ENCODE data around the gene BRME1. TPM values are rescaled to one million over a fixed set of nuclear protein-coding genes. Genes with fewer than 3 reads are reported as not detected.
"Not testable (repeated sequence)": the region's sequence is repeated elsewhere in the genome, so short reads cannot be mapped to it uniquely, and the experiment has no call there.

Gene BRME1
- total RNA-seq, 1 experiment from 2014 or later, result 5.5 TPM

- in situ Hi-C loops (cut with HindIII; ENCODE audit: low pct_unique_long_range_greater_than_20kb, low sequenced_read_pairs), result no loop called here
- DNase-seq (ENCODE audit: low read depth), result no peak
Measured at GRCh38 chr19:13860679-13861391, 45.1 kb downstream of the BRME1 start.

GRCh38 chr19:13859361-13859880 is 46.5 kb downstream of the BRME1 start:
- peak; percentile 48 for DNase-seq (ENCODE audit: low read depth)
- in situ Hi-C loops (cut with HindIII; ENCODE audit: low pct_unique_long_range_greater_than_20kb, low sequenced_read_pairs), result no loop called here

GRCh38 chr19:13856497-13856896 is 49.4 kb downstream of the BRME1 start:
- in situ Hi-C loops (cut with HindIII; ENCODE audit: low pct_unique_long_range_greater_than_20kb, low sequenced_read_pairs), result no loop called here
- DNase-seq (ENCODE audit: low read depth), result no peak

GRCh38 chr19:13852171-13852707 is 53.7 kb downstream of the BRME1 start:
- in situ Hi-C loops (cut with HindIII; ENCODE audit: low pct_unique_long_range_greater_than_20kb, low sequenced_read_pairs); DNase-seq (ENCODE audit: low read depth): not testable (repeated sequence)

- DNase-seq (ENCODE audit: low read depth); in situ Hi-C loops (cut with HindIII; ENCODE audit: low pct_unique_long_range_greater_than_20kb, low sequenced_read_pairs): not testable (repeated sequence)
Measured at GRCh38 chr19:13851734-13852114, 54.2 kb downstream of the BRME1 start.

- DNase-seq (ENCODE audit: low read depth), result peak; percentile 99
- in situ Hi-C loops (cut with HindIII; ENCODE audit: low pct_unique_long_range_greater_than_20kb, low sequenced_read_pairs), result no loop called here
Measured at GRCh38 chr19:13850910-13851733, 54.8 kb downstream of the BRME1 start.

GRCh38 chr19:13849991-13850909 is 55.7 kb downstream of the BRME1 start:
- peak; percentile 81 for DNase-seq (ENCODE audit: low read depth)
- in situ Hi-C loops (cut with HindIII; ENCODE audit: low pct_unique_long_range_greater_than_20kb, low sequenced_read_pairs), result no loop called here

GRCh38 chr19:13848798-13849676 is 56.9 kb downstream of the BRME1 start:
- peak; percentile 56 for DNase-seq (ENCODE audit: low read depth)
- in situ Hi-C loops (cut with HindIII; ENCODE audit: low pct_unique_long_range_greater_than_20kb, low sequenced_read_pairs), result no loop called here

GRCh38 chr19:13848340-13848677 is 57.6 kb downstream of the BRME1 start:
- in situ Hi-C loops (cut with HindIII; ENCODE audit: low pct_unique_long_range_greater_than_20kb, low sequenced_read_pairs), result no loop called here

GRCh38 chr19:13847407-13848339 is 58.2 kb downstream of the BRME1 start:
- in situ Hi-C loops (cut with HindIII; ENCODE audit: low pct_unique_long_range_greater_than_20kb, low sequenced_read_pairs), result no loop called here
- peak; percentile 99 for DNase-seq (ENCODE audit: low read depth)

More at GRCh38 chr19:13848340-13848677, 57.6 kb downstream of the BRME1 start:
- DNase-seq (ENCODE audit: low read depth), result no peak

GRCh38 chr19:13846557-13847406 is 59.1 kb downstream of the BRME1 start:
- in situ Hi-C loops (cut with HindIII; ENCODE audit: low pct_unique_long_range_greater_than_20kb, low sequenced_read_pairs), result no loop called here
- DNase-seq (ENCODE audit: low read depth), result peak; percentile 99

- no peak for DNase-seq (ENCODE audit: low read depth)
- in situ Hi-C loops (cut with HindIII; ENCODE audit: low pct_unique_long_range_greater_than_20kb, low sequenced_read_pairs), result no loop called here
Measured at GRCh38 chr19:13844130-13844631, 61.7 kb downstream of the BRME1 start.

GRCh38 chr19:13843104-13843921 is 62.6 kb downstream of the BRME1 start:
- DNase-seq (ENCODE audit: low read depth), result peak; percentile 98
- in situ Hi-C loops (cut with HindIII; ENCODE audit: low pct_unique_long_range_greater_than_20kb, low sequenced_read_pairs), result no loop called here

- DNase-seq (ENCODE audit: low read depth), result peak; percentile 87
- in situ Hi-C loops (cut with HindIII; ENCODE audit: low pct_unique_long_range_greater_than_20kb, low sequenced_read_pairs), result no loop called here
Measured at GRCh38 chr19:13842291-13843103, 63.4 kb downstream of the BRME1 start.
